Keratinocyte (primary cell): ENCODE results near the gene CDHR4.

Source experiments
- CTCF ChIP-seq, 3 experiments: IDR thresholded peaks in 1 of 3; conservative IDR thresholded peaks in 1 of 3; optimal IDR thresholded peaks in 1 of 3; 2 replicates in 2 of 3; 3 replicates in 1 of 3; pipeline versions ENCODE3 to v1.5.1; 2011; ENCODE audit warnings: low read length in 3 of 3, mild to moderate bottlenecking in 3 of 3, moderate library complexity in 2 of 3, control low read depth in 1 of 3, inconsistent platforms in 1 of 3; ENCODE audit not compliant: insufficient read depth in 2 of 3; ENCODE audit errors: extremely low read depth in 1 of 3
- EZH2 ChIP-seq: IDR thresholded peaks from one replicate; pipeline ENCODE4 v1.6.1; 2012; ENCODE audit warnings: inconsistent platforms, mild to moderate bottlenecking, low read length, moderate library complexity

- TF ChIP-seq CTCF (optimal IDR thresholded peaks at IDR 0.05 in 1 of 3, IDR thresholded peaks at IDR 0.05 in 1 of 3, conservative IDR thresholded peaks at IDR 0.05 in 1 of 3; ENCODE audit: extremely low read depth in 1 of 3, insufficient read depth in 2 of 3, low read length in 3 of 3), result no peak
- TF ChIP-seq EZH2, result no peak
Observed at GRCh38 chr3:49745986-49746385, 53.7 kb downstream of the CDHR4 start.
